HCT116 (cell line): ENCODE results near the gene ZNF341. TPM values are rescaled to one million over a fixed set of nuclear protein-coding genes. Genes with fewer than 3 reads are reported as not detected.

ENCODE experiments used
- ATAC-seq: fragments of 200-7000 bp; cut with Tn5 transposase; 2 replicates; pipeline ENCODE4 v1.9.1; 2020; ENCODE audit warnings: mild to moderate bottlenecking, moderate library complexity
- BruUV-seq: library from RNA; stranded (reverse); fragments of 400-500 nt; replicated peaks from 2 replicates; lab custom pipeline; 2021; lab: Mats Ljungman, UMichigan
- CTCF ChIA-PET: fragments of 300-600 bp; sonication (Branson Sonifier 250); formaldehyde crosslinking; loops from one replicate; lab custom pipeline; 2021; ENCODE audit warnings: antibody characterized with exemption; lab: Charles Lee
- POLR2A ChIA-PET: fragments of 300-600, 350-600 bp; sonication (Branson Sonifier 250); formaldehyde crosslinking; loops from one replicate; lab custom pipeline; 2021; ENCODE audit warnings: antibody characterized with exemption; lab: Charles Lee
- RAD21 ChIA-PET, 2 experiments: fragments of 300-600 bp; sonication (Branson Sonifier 250); formaldehyde crosslinking; loops; one replicate each; lab custom pipeline; 2023; ENCODE audit warnings: low total read pairs in 2 of 2; ENCODE audit not compliant: uncharacterized antibody in 2 of 2, unreplicated experiment in 2 of 2, low non-redundant PET in 1 of 2; lab: Charles Lee
- DNase-seq: peaks from one replicate; pipeline ENCODE4 v3.0.0-alpha.2; 2010; ENCODE audit warnings: low read depth, low spot score
- H2AFZ ChIP-seq: fragments of 200-600 bp; shearing (Covaris generic), sonication (generic); 2 replicates; pipeline ENCODE4 v1.6.1; 2017; ENCODE audit warnings: low read depth, mixed run types, mixed read lengths, antibody characterized with exemption, low read length; ENCODE audit not compliant: poor library complexity, severe bottlenecking
- H3K27ac ChIP-seq: 2 replicates; pipeline ENCODE4 v1.5.1; 2012; ENCODE audit warnings: low read depth, low read length
- H3K27me3 ChIP-seq: fragments of 200-600 bp; sonication (generic); 2 replicates; pipeline ENCODE4 v1.6.1; 2016; ENCODE audit warnings: mixed run types, low read length, mixed read lengths; ENCODE audit not compliant: insufficient read depth
- H3K36me3 ChIP-seq, 2 experiments: fragments of 200-500 bp in 1 of 2; fragments of 200-600 bp in 1 of 2; sonication (Bioruptor generic) in 1 of 2; sonication (generic) in 1 of 2; 2 replicates each; pipeline versions ENCODE4 v1.5.1 to v1.6.1; 2014 to 2016; ENCODE audit warnings: low read length in 2 of 2, inconsistent platforms in 1 of 2, mixed read lengths in 1 of 2, mixed run types in 1 of 2; ENCODE audit not compliant: insufficient read depth in 2 of 2, control insufficient read depth in 1 of 2
- H3K4me1 ChIP-seq, 2 experiments: fragments of 200-600 bp in 1 of 2; sonication (generic) in 1 of 2; 2 replicates each; pipeline versions ENCODE4 v1.5.1 to v1.6.1; 2012 to 2017; ENCODE audit warnings: low read length in 2 of 2, inconsistent platforms in 1 of 2, mild to moderate bottlenecking in 1 of 2, mixed read lengths in 1 of 2, mixed run types in 1 of 2, moderate library complexity in 1 of 2; ENCODE audit not compliant: insufficient read depth in 2 of 2, control insufficient read depth in 1 of 2
- H3K4me2 ChIP-seq: fragments of 200-600 bp; sonication (generic); 2 replicates; pipeline ENCODE4 v1.6.1; 2017; ENCODE audit warnings: mixed run types, low read length, mixed read lengths
- H3K4me3 ChIP-seq, 2 experiments: fragments of 200-600 bp in 1 of 2; sonication (generic) in 1 of 2; replicated peaks in 1 of 2; 2 replicates each; pipeline ENCODE4 v1.5.1; 2011 to 2016; ENCODE audit warnings: low read length in 2 of 2, control low read depth in 1 of 2, low read depth in 1 of 2, mild to moderate bottlenecking in 1 of 2, mixed read lengths in 1 of 2, mixed run types in 1 of 2
- H3K79me2 ChIP-seq: fragments of 200-600 bp; sonication (generic); 2 replicates; pipeline ENCODE4 v1.6.1; 2017; ENCODE audit warnings: mild to moderate bottlenecking, mixed run types, low read length, moderate library complexity, mixed read lengths; ENCODE audit not compliant: insufficient read depth
- H3K9ac ChIP-seq: fragments of 200-600 bp; sonication (generic); 2 replicates; pipeline ENCODE4 v1.6.1; 2016; ENCODE audit warnings: low read length, mixed read lengths
- H3K9me2 ChIP-seq: fragments of 200-600 bp; sonication (generic), shearing (Covaris generic); 2 replicates; pipeline ENCODE4 v1.6.1; 2017; ENCODE audit warnings: mixed run types, mild to moderate bottlenecking, moderate library complexity; ENCODE audit not compliant: insufficient read depth
- H3K9me3 ChIP-seq, 2 experiments: fragments of 200-500 bp in 1 of 2; fragments of 200-600 bp in 1 of 2; sonication (Bioruptor generic) in 1 of 2; sonication (generic) in 1 of 2; 2 replicates each; pipeline ENCODE4 v1.6.1; 2014 to 2017; ENCODE audit warnings: low read length in 2 of 2, mixed read lengths in 2 of 2, inconsistent platforms in 1 of 2, low read depth in 1 of 2, mild to moderate bottlenecking in 1 of 2, mixed run types in 1 of 2, moderate library complexity in 1 of 2; ENCODE audit not compliant: control insufficient read depth in 1 of 2, insufficient read depth in 1 of 2
- H4K20me1 ChIP-seq: fragments of 200-600 bp; sonication (generic), shearing (Covaris generic); 2 replicates; pipeline ENCODE4 v1.6.1; 2017; ENCODE audit warnings: mixed run types, mild to moderate bottlenecking, moderate library complexity; ENCODE audit not compliant: insufficient read depth
- ATF3 ChIP-seq: IDR thresholded peaks from 2 replicates; pipeline ENCODE4 v1.6.1; 2012
- CBX3 ChIP-seq: IDR thresholded peaks from 2 replicates; pipeline ENCODE4 v1.6.1; 2012; ENCODE audit warnings: low read depth
- CEBPB ChIP-seq: IDR thresholded peaks from 2 replicates; pipeline ENCODE4 v1.6.1; 2012; ENCODE audit warnings: low read depth
- CTCF ChIP-seq, 3 experiments: fragments of 200-600 bp in 1 of 3; sonication (generic) in 1 of 3; IDR thresholded peaks in 2 of 3; conservative IDR thresholded peaks in 1 of 3; 2 replicates each; pipeline ENCODE4 v1.5.1; 2012 to 2017; ENCODE audit warnings: low read depth in 2 of 3, low read length in 2 of 3, antibody characterized with exemption in 1 of 3, borderline replicate concordance in 1 of 3, control low read depth in 1 of 3, mild to moderate bottlenecking in 1 of 3, mixed read lengths in 1 of 3, mixed run types in 1 of 3, moderate library complexity in 1 of 3; ENCODE audit not compliant: insufficient read depth in 1 of 3
- JUND ChIP-seq: IDR thresholded peaks from 2 replicates; pipeline ENCODE4 v1.6.1; 2012
- MAX ChIP-seq: IDR thresholded peaks from 2 replicates; pipeline ENCODE4 v1.6.1; 2012
- POLR2A ChIP-seq: IDR thresholded peaks from 2 replicates; pipeline ENCODE4 v1.7.0; 2011; ENCODE audit warnings: borderline replicate concordance; ENCODE audit not compliant: insufficient read depth, insufficient read length; ENCODE audit errors: extremely low read depth
- REST ChIP-seq: IDR thresholded peaks from 2 replicates; pipeline ENCODE4 v1.6.1; 2012; ENCODE audit warnings: low read depth
- SP1 ChIP-seq: IDR thresholded peaks from 2 replicates; pipeline ENCODE4 v1.6.1; 2012; ENCODE audit warnings: low read depth
- SRF ChIP-seq: IDR thresholded peaks from 2 replicates; pipeline ENCODE4 v1.6.1; 2012; ENCODE audit warnings: low read depth
- TCF7L2 ChIP-seq: IDR thresholded peaks from 2 replicates; pipeline ENCODE4 v1.7.0; 2011; ENCODE audit warnings: borderline replicate concordance, inconsistent platforms; ENCODE audit not compliant: insufficient read depth, insufficient read length; ENCODE audit errors: extremely low read depth
- ZFX ChIP-seq: fragments of 450-650 bp; IDR thresholded peaks from 2 replicates; pipeline ENCODE4 v1.6.1; 2017
- intact Hi-C: fragments of 100-400 bp; cut with micrococcal nuclease; formaldehyde crosslinking; loops from 2 replicates; pipeline ENCODE4 v1.10.0; 2022
- total RNA-seq: library from RNA; stranded (reverse); gene quantifications from one replicate; pipeline ENCODE4 v1.2.1, GENCODE V29; 2021; ENCODE audit not compliant: unreplicated experiment

Gene ZNF341
- total RNA-seq, 1 experiment from 2014 or later = 4.9 TPM

GRCh38 chr20:33783256-33783655 lies 51.5 kb downstream of the ZNF341 start:
- BruUV-seq = no TSS peak
- H3K4me1 ChIP-seq = peaks cover 18 to 31% of the 10 kb centered on the region in 2 experiments
- no peak overlapping the region for H3K9ac ChIP-seq
- no peaks in the 10 kb centered on the region for H3K9me3 ChIP-seq
- no peak overlapping the region for H3K4me2 ChIP-seq
- RAD21 ChIA-PET = no interaction called here
- intact Hi-C loops = no loop called here
- ATAC-seq = no peak
- no peak for DNase-seq
- no peaks in the 10 kb centered on the region for H3K9me2 ChIP-seq
- H4K20me1 ChIP-seq = no peaks in the 10 kb centered on the region
- no peak overlapping the region for H3K4me3 ChIP-seq
- no peaks in the 10 kb centered on the region for H3K79me2 ChIP-seq
- no peak overlapping the region for H2AFZ ChIP-seq
- H3K36me3 ChIP-seq = no peaks in the 10 kb centered on the region
- CTCF ChIA-PET = interaction anchor here (1.6 kb wide), 1 partner anchor 9 kb away, joined by 7 read pairs; no protein-coding TSS in a partner anchor
- no peak for TF ChIP-seq SP1
- TF ChIP-seq CTCF (IDR thresholded peaks at IDR 0.05 in 2 of 3, conservative IDR thresholded peaks at IDR 0.05 in 1 of 3; ENCODE audit: borderline replicate concordance in 1 of 3, insufficient read depth in 1 of 3, low read depth in 2 of 3, low read length in 2 of 3) = no peak
- no peak for TF ChIP-seq JUND
- TF ChIP-seq ATF3 = no peak
- TF ChIP-seq SRF = no peak
- TF ChIP-seq POLR2A = no peak
- TF ChIP-seq CEBPB = no peak
- no peak for TF ChIP-seq TCF7L2
- TF ChIP-seq MAX = no peak
- no peak for TF ChIP-seq REST
- TF ChIP-seq ZFX = no peak
- TF ChIP-seq CBX3 = no peak
- no peak overlapping the region for H3K27ac ChIP-seq
- H3K27me3 ChIP-seq = no peaks in the 10 kb centered on the region
- POLR2A ChIA-PET = no interaction called here
